Nephron progenitor cell (in vitro differentiated cells): ENCODE measurements around the gene SOX11.
A peak's percentile ranks its signal among the peaks of the same experiment; 100 is the strongest.

Experiments
- DNase-seq: peaks from one replicate; pipeline ENCODE4 v3.0.0; 2021
- H3K27ac Mint-ChIP-seq: 2 replicates; pipeline ENCODE4 v1.8.0; 2021; ENCODE audit warnings: mild to moderate bottlenecking, moderate library complexity, mixed read lengths
- H3K27me3 Mint-ChIP-seq: 2 replicates; pipeline ENCODE4 v1.8.0; 2021; ENCODE audit warnings: mild to moderate bottlenecking, low read depth, mixed read lengths; ENCODE audit not compliant: poor library complexity
- H3K36me3 Mint-ChIP-seq: 2 replicates; pipeline ENCODE4 v1.8.0; 2021; ENCODE audit warnings: low read depth, mixed read lengths
- H3K4me1 Mint-ChIP-seq: 2 replicates; pipeline ENCODE4 v1.8.0; 2021; ENCODE audit warnings: mixed read lengths
- H3K4me3 Mint-ChIP-seq: 2 replicates; pipeline ENCODE4 v1.8.0; 2021; ENCODE audit warnings: mild to moderate bottlenecking, moderate library complexity, mixed read lengths
- H3K9me3 Mint-ChIP-seq: 2 replicates; pipeline ENCODE4 v1.8.0; 2021; ENCODE audit warnings: mild to moderate bottlenecking, moderate library complexity, mixed read lengths
- TF ChIP-seq, protein P1 (sequence below): fragments of 200-600 bp; sonication (generic); IDR thresholded peaks from 2 replicates; pipeline ENCODE4 v1.5.0; 2021; ENCODE audit warnings: antibody characterized with exemption

The SOX11 gene

DNA sequence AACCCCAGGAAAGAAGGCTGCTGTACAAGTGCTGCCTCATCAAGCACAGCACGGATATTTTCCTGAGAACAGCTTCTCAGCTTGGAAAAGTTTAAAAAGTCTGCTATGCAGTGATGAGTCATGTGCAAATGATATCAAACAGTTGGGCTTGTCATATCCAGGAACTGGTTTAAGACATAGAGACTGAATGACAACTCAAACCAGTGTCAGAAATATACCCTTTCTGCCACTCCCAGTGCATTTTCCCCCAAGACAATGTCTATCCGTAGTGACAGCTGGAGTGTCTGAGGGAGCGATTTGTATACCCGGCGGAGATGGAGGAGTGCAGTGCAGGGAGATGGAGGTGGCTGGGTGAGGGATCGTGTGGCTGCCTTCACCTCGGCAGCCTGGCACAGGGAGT is 28.2 kb downstream of the SOX11 start:
- DNase-seq = no peak
- TF ChIP-seq, protein P1, sequence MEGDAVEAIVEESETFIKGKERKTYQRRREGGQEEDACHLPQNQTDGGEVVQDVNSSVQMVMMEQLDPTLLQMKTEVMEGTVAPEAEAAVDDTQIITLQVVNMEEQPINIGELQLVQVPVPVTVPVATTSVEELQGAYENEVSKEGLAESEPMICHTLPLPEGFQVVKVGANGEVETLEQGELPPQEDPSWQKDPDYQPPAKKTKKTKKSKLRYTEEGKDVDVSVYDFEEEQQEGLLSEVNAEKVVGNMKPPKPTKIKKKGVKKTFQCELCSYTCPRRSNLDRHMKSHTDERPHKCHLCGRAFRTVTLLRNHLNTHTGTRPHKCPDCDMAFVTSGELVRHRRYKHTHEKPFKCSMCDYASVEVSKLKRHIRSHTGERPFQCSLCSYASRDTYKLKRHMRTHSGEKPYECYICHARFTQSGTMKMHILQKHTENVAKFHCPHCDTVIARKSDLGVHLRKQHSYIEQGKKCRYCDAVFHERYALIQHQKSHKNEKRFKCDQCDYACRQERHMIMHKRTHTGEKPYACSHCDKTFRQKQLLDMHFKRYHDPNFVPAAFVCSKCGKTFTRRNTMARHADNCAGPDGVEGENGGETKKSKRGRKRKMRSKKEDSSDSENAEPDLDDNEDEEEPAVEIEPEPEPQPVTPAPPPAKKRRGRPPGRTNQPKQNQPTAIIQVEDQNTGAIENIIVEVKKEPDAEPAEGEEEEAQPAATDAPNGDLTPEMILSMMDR = no peak
- H3K9me3 Mint-ChIP-seq = peaks cover 15% of the 10 kb centered on the region
- H3K4me1 Mint-ChIP-seq = peaks cover 11% of the 10 kb centered on the region
- H3K27ac Mint-ChIP-seq = no peak overlapping the region
- H3K4me3 Mint-ChIP-seq = no peak overlapping the region
- no peaks in the 10 kb centered on the region for H3K36me3 Mint-ChIP-seq
- no peaks in the 10 kb centered on the region for H3K27me3 Mint-ChIP-seq

- Mint-ChIP-seq H3K4me1 (peaks cover 28% of the 10 kb centered on the region), H3K9me3 (peaks cover 15% of the 10 kb centered on the region), H3K27ac (no peak overlapping the region), H3K4me3 (no peak overlapping the region), H3K27me3 (no peaks in the 10 kb centered on the region), H3K36me3 (no peaks in the 10 kb centered on the region)
- DNase-seq = no peak
- TF ChIP-seq, protein P1 = no peak
These were observed 30.1 kb downstream of the SOX11 start for GRCh38 chr2:5722236-5722635.

DNA sequence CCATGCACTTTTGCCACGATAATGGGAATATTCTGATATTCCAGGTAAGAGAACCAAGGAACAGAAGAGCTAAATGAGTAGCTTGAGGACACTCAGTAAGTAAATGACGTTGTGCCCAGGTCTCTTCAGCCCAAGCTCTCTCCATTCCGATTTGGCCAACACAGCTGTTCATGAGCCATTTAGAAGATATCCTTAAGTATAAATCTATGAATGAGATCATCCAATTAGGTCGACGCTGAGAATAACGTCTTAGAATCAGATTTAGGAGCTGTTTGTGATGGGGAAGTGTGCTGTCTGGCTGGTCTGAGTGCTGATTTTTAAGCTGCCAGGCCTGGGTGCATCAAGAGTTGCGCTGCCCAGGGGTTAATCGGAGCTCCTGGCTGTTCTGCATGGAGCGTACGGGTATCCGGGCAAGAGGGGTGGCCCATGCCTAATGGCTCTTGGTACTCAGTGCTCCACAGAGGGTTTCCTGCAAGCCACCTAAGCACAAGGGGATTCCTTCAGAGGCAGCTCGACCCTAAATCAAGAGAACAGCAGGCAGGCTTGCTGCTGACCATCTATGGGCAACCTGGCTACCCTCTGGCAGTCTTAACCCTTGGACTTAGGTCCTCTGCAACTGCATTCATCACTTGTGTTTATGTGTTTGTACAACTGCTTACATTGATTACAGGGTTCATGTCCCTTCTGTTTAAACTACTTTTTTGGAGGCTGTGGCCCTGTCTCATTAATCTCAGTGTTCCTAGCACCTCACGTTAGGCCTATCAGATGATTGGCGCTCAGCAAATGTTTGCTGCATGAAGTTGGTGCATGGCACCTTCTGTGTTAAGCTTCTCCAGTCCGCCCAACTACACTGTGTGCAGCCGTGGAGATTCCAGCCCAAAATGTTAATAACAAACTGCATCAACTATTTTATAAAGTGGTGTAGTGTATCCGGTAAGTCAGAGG is 31.9 kb downstream of the SOX11 start:
- TF ChIP-seq, protein P1 = no peak
- H3K27ac Mint-ChIP-seq = no peak overlapping the region
- peaks cover 41% of the 10 kb centered on the region for H3K4me1 Mint-ChIP-seq
- H3K4me3 Mint-ChIP-seq = no peak overlapping the region
- H3K36me3 Mint-ChIP-seq = no peaks in the 10 kb centered on the region
- no peaks in the 10 kb centered on the region for H3K27me3 Mint-ChIP-seq
- no peak for DNase-seq
- H3K9me3 Mint-ChIP-seq = peaks cover 8% of the 10 kb centered on the region

DNA sequence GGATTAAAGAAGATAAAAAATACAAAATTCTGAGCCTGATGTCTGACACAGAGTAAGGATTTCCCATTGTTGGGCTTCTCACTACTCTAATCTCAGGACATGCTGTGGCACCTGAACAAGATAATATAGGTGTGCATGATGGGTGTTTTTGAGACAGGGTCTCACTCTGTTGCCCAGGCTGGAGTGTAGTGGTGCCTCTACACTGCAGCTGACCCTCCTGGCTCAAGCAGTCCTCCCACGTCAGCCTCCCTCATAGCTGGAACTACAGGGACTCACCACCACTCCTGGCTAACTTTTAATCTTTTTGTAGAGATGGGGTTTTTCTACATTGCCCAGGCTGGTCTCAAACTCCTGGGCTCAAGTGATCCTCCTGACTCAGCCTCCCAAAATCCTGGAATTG is 32.9 kb downstream of the SOX11 start:
- no peak overlapping the region for H3K4me3 Mint-ChIP-seq
- peaks cover 42% of the 10 kb centered on the region for H3K4me1 Mint-ChIP-seq
- H3K27ac Mint-ChIP-seq = no peak overlapping the region
- H3K36me3 Mint-ChIP-seq = no peaks in the 10 kb centered on the region
- no peaks in the 10 kb centered on the region for H3K27me3 Mint-ChIP-seq
- no peak for DNase-seq
- TF ChIP-seq, protein P1 = no peak
- H3K9me3 Mint-ChIP-seq = peaks cover under 1% of the 10 kb centered on the region

GRCh38 chr2:5725794-5726463 is 33.7 kb downstream of the SOX11 start:
- peak overlapping the region; percentile 76 for H3K4me3 Mint-ChIP-seq

More at GRCh38 chr2:5725794-5726463, 33.7 kb downstream of the SOX11 start:
- TF ChIP-seq, protein P1 = no peak
- Mint-ChIP-seq H3K9me3 (no peaks in the 10 kb centered on the region), H3K36me3 (no peaks in the 10 kb centered on the region), H3K27me3 (no peaks in the 10 kb centered on the region), H3K4me1 (peaks cover 42% of the 10 kb centered on the region), H3K27ac (peak overlapping the region; percentile 45)
- DNase-seq = peak; percentile 65
